K562 (cell line): ENCODE data around the gene TRDMT1. TPM values are rescaled to one million over a fixed set of nuclear protein-coding genes. Genes with fewer than 3 reads are reported as not detected.

Experiments
- ATAC-seq: fragments of 200-7000 bp; cut with Tn5 transposase; 3 replicates; pipeline ENCODE4 v1.9.1; 2020; ENCODE audit warnings: moderate library complexity
- BruUV-seq: library from RNA; stranded (reverse); fragments of 400-500 nt; replicated peaks from 2 replicates; lab custom pipeline; 2021; lab: Mats Ljungman, UMichigan
- CTCF ChIA-PET: fragments of 300-600 bp; formaldehyde crosslinking; extraction: SDS; loops from one replicate; lab custom pipeline; 2021; ENCODE audit warnings: low intra/inter-chr PET ratio; lab: Yijun Ruan, JAX
- POLR2A ChIA-PET: fragments of 300-600, 350-650 bp; sonication (Branson Sonifier 250); formaldehyde crosslinking; extraction: SDS; loops from one replicate; lab custom pipeline; 2021; ENCODE audit warnings: antibody characterized with exemption, inconsistent platforms; lab: Yijun Ruan, JAX
- DNase-seq, 4 experiments: peaks; one replicate each; pipeline versions ENCODE4 v3.0.0 to v3.0.0-alpha.2; 2011 to 2018; ENCODE audit warnings: low spot score in 3 of 4, mixed read lengths in 3 of 4; ENCODE audit errors: extremely low read depth in 1 of 4
- FAIRE-seq: peaks from 2 replicates; lab custom pipeline; 2011; peaks lifted over from hg19 to GRCh38; lab: Jason Lieb, UNC
- H2AFZ ChIP-seq: 2 replicates; pipeline ENCODE4 v1.6.0; 2011; ENCODE audit warnings: low read depth, low read length, control low read depth, inconsistent platforms
- H3K27ac ChIP-seq: fragments of 200-600 bp; 3 replicates; pipeline ENCODE4 v1.8.0; 2011; ENCODE audit warnings: low read depth, mild to moderate bottlenecking, control low read depth, inconsistent platforms, low read length, moderate library complexity, mixed read lengths; ENCODE audit errors: extremely low read depth
- H3K27me3 ChIP-seq, 2 experiments: fragments of 300-600 bp in 1 of 2; 2 replicates in 1 of 2; 3 replicates in 1 of 2; pipeline versions ENCODE4 v1.6.0 to v1.8.0; 2011; ENCODE audit warnings: inconsistent platforms in 2 of 2, low read length in 2 of 2, mild to moderate bottlenecking in 1 of 2, mixed read lengths in 1 of 2, moderate library complexity in 1 of 2; ENCODE audit not compliant: control insufficient read depth in 2 of 2, insufficient read depth in 2 of 2
- H3K36me3 ChIP-seq: fragments of 300-600 bp; 3 replicates; pipeline ENCODE4 v1.8.0; 2011; ENCODE audit warnings: mild to moderate bottlenecking, low read length, inconsistent platforms; ENCODE audit not compliant: control insufficient read depth, insufficient read depth
- H3K4me1 ChIP-seq, 2 experiments: fragments of 200-600 bp in 1 of 2; replicated peaks in 1 of 2; 2 replicates in 1 of 2; 3 replicates in 1 of 2; pipeline versions ENCODE4 v1.5.1 to v1.8.0; 2011; ENCODE audit warnings: inconsistent platforms in 2 of 2, low read length in 2 of 2, mild to moderate bottlenecking in 1 of 2, mixed read lengths in 1 of 2, moderate library complexity in 1 of 2; ENCODE audit not compliant: control insufficient read depth in 2 of 2, insufficient read depth in 2 of 2
- H3K4me2 ChIP-seq: 2 replicates; pipeline ENCODE4 v1.6.1; 2011; ENCODE audit warnings: low read length, control low read depth, inconsistent platforms, mixed read lengths; ENCODE audit not compliant: insufficient read depth
- H3K4me3 ChIP-seq: fragments of 200-600 bp; sonication (generic), shearing (Covaris generic); 2 replicates; pipeline ENCODE4 v1.5.1; 2016; ENCODE audit warnings: control low read depth, inconsistent platforms
- H3K79me2 ChIP-seq: fragments of 200-600 bp; 3 replicates; pipeline ENCODE4 v1.8.0; 2011; ENCODE audit warnings: low read length, inconsistent platforms; ENCODE audit not compliant: control insufficient read depth, insufficient read depth
- H3K9ac ChIP-seq, 2 experiments: 2 replicates each; pipeline versions ENCODE4 v1.6.0 to v1.6.1; 2011; ENCODE audit warnings: low read depth in 2 of 2, low read length in 2 of 2, control low read depth in 1 of 2, inconsistent platforms in 1 of 2, mild to moderate bottlenecking in 1 of 2, mixed read lengths in 1 of 2; ENCODE audit not compliant: insufficient read depth in 1 of 2
- H3K9me1 ChIP-seq: one replicate; pipeline ENCODE4 v1.6.0; 2011; ENCODE audit warnings: inconsistent platforms, mild to moderate bottlenecking, low read length, moderate library complexity; ENCODE audit not compliant: control insufficient read depth, insufficient read depth
- H3K9me3 ChIP-seq: replicated peaks from 2 replicates; pipeline ENCODE4 v1.5.1; 2011; ENCODE audit warnings: low read depth, low read length, inconsistent platforms; ENCODE audit not compliant: control insufficient read depth, insufficient read depth
- H4K20me1 ChIP-seq: replicated peaks from 2 replicates; pipeline ENCODE4 v1.6.1; 2011; ENCODE audit warnings: low read length, inconsistent platforms, mixed read lengths; ENCODE audit not compliant: control insufficient read depth, insufficient read depth
- CHD1 ChIP-seq: fragments of 200-600 bp; sonication (generic); IDR thresholded peaks from one replicate; pipeline ENCODE4 v1.6.1; 2012; ENCODE audit warnings: mild to moderate bottlenecking, moderate library complexity, low read length, inconsistent platforms
- E2F3 ChIP-seq: fragments of 250-450 bp; sonication (Bioruptor Pico); IDR thresholded peaks from 2 replicates; pipeline ENCODE4 v1.4.0; 2020; ENCODE audit warnings: mild to moderate bottlenecking
- ETV5 ChIP-seq: sonication (generic); formaldehyde crosslinking; IDR thresholded peaks from 2 replicates; pipeline ENCODE4 v1.4.0; 2020; ENCODE audit warnings: low read depth, mild to moderate bottlenecking, missing genetic modification reagents
- GTF2A2 ChIP-seq: IDR thresholded peaks from 2 replicates; pipeline ENCODE4 v1.6.1; 2016; ENCODE audit warnings: mild to moderate bottlenecking, missing genetic modification characterization, missing compliant biosample characterization
- MAFK ChIP-seq: IDR thresholded peaks from 2 replicates; pipeline ENCODE4 v1.6.1; 2011; ENCODE audit warnings: low read length, improper control_type of control experiment
- PREB ChIP-seq: sonication (generic); formaldehyde crosslinking; IDR thresholded peaks from 2 replicates; pipeline ENCODE4 v1.8.1; 2023; ENCODE audit warnings: mild to moderate bottlenecking, missing genetic modification reagents
- SIN3B ChIP-seq: fragments of 450-650 bp; IDR thresholded peaks from 2 replicates; pipeline ENCODE4 v1.6.1; 2017; ENCODE audit warnings: low read depth, mild to moderate bottlenecking, moderate library complexity
- U2AF1 ChIP-seq: fragments of 200-400 bp; formaldehyde crosslinking; optimal IDR thresholded peaks from 2 replicates; pipeline ENCODE3; 2017; ENCODE audit warnings: mild to moderate bottlenecking, low read depth, low read length, moderate library complexity
- ZNF232 ChIP-seq: sonication (generic); formaldehyde crosslinking; IDR thresholded peaks from 2 replicates; pipeline ENCODE4 v1.8.0; 2022; ENCODE audit warnings: mild to moderate bottlenecking, missing genetic modification reagents
- ZNF764 ChIP-seq: fragments of 250-450 bp; sonication (Bioruptor Pico); IDR thresholded peaks from 2 replicates; pipeline ENCODE4 v1.4.0; 2020; ENCODE audit warnings: low read depth, mild to moderate bottlenecking, moderate library complexity
- WGBS: fragments of 100-300 bp; shearing (Covaris generic); methylation state at CpG from one replicate; pipeline ENCODE4 v1.1.6; 2016; ENCODE audit warnings: low coverage, mixed read lengths; ENCODE audit not compliant: insufficient coverage; ENCODE audit errors: missing lambda C conversion rate; 5-methylcytosine and 5-hydroxymethylcytosine counted together
- in situ Hi-C: fragments of 300-500 bp; cut with MboI; formaldehyde crosslinking; loops from 4 replicates; pipeline ENCODE4 v1.15.0; 2018; ENCODE audit warnings: inconsistent platforms, mixed read lengths
- intact Hi-C: fragments of 100-400 bp; cut with micrococcal nuclease; formaldehyde crosslinking; loops from 2 replicates; pipeline ENCODE4 v1.14.2; 2022
- polyA plus RNA-seq, 8 experiments: library from polyadenylated mRNA; depleted of rRNA in 4 of 8; stranded (reverse) in 5 of 8; unstranded in 3 of 8; fragments of >200 nt; fragmentation: Nextera tagmentation in 2 of 8; fragmentation: Illumina TruSeq in 1 of 8; extraction: Ambion mirVana in 2 of 8; extraction: Trizol in 1 of 8; gene quantifications; 2 replicates each; pipeline versions ENCODE4 v1.2.1 to v1.2.3, GENCODE V29; 2011 to 2014; ENCODE audit warnings: inconsistent platforms in 1 of 8, missing spikeins in 1 of 8
- total RNA-seq, 7 experiments: library from RNA; depleted of rRNA in 6 of 7; stranded (reverse); fragments of >200 nt in 6 of 7; fragmentation: Illumina TruSeq in 2 of 7; extraction: Trizol in 2 of 7; gene quantifications; 2 replicates each; pipeline versions ENCODE4 v1.2.1 to v1.2.3, GENCODE V29; 2011 to 2021; ENCODE audit warnings: low replicate concordance in 1 of 7
- TF ChIP-seq, protein P1 (sequence below): IDR thresholded peaks from 2 replicates; pipeline ENCODE4 v1.6.1; 2011; ENCODE audit warnings: borderline replicate concordance, low read depth, mild to moderate bottlenecking, moderate library complexity, low read length; ENCODE audit not compliant: insufficient read depth, poor library complexity, severe bottlenecking
- TF ChIP-seq, protein P2 (sequence below): fragments of 250-450 bp; sonication (Bioruptor Pico); IDR thresholded peaks from 2 replicates; pipeline ENCODE4 v1.5.0; 2020; ENCODE audit warnings: mild to moderate bottlenecking
- TF ChIP-seq, protein P3 (sequence below): fragments of 250-450 bp; sonication (Bioruptor Pico); IDR thresholded peaks from 2 replicates; pipeline ENCODE4 v1.6.1; 2021; ENCODE audit warnings: mild to moderate bottlenecking

The TRDMT1 gene
- total and polyA plus RNA-seq, 9 of the 15 experiments (the other 6 are each of a cell fraction or from before 2014, with no cell fraction given), result 5.4 to 12.6 (median 9.3) TPM

- Histone ChIP-seq H2AFZ (peak within 1 kb of the TSS; percentile 95), H3K27me3 (no peaks in the 10 kb centered on the region), H3K4me1 (peaks cover 21 to 36% of the 10 kb centered on the region in 2 experiments; a peak in 4 of 5 replicates), H3K27ac (peak within 1 kb of the TSS; percentile 82), H3K9ac (peak within 1 kb of the TSS; percentile 76 to 97), H3K79me2 (peaks cover 45% of the 10 kb centered on the region), H3K9me1 (no peaks in the 10 kb centered on the region), H3K36me3 (peaks cover 28% of the 10 kb centered on the region), H3K4me3 (peak within 1 kb of the TSS; percentile 71), H3K4me2 (peak within 1 kb of the TSS; percentile 86), H3K9me3 (no peaks in the 10 kb centered on the region), H4K20me1 (no peaks in the 10 kb centered on the region)
- ATAC-seq (peak; percentile 79), FAIRE-seq (peak; percentile 80), DNase-seq (peak; percentile 80 to 94 (median 84))
- WGBS, result under 1% methylated on average over 52 of the region's 77 CpGs
- in situ Hi-C loops (no loop called here), intact Hi-C loops (loop anchor here (1.0 to 2.0 kb wide), 3 partner anchors 12 to 226 kb away; partner anchors contain the start of gene TRDMT1)
- ChIA-PET POLR2A (interaction anchor here (0.6 to 3.5 kb wide), 10 partner anchors 8 to 411 kb away, joined by 3 to 26 read pairs (median 4); partner anchors contain the start of genes RSU1 and TRDMT1), CTCF (interaction anchor here (0.6 kb wide), 2 partner anchors 225 to 376 kb away, joined by 3 read pairs; no protein-coding TSS in a partner anchor)
- BruUV-seq, result no TSS peak
- TF ChIP-seq U2AF1, result no peak
- TF ChIP-seq MAFK, result no peak; the same call in 1 of the 2 replicates
- TF ChIP-seq GTF2A2 (tag), result no peak
- TF ChIP-seq ZNF232 (CRISPR knock-in tag), result no peak
- no peak for TF ChIP-seq CHD1
- TF ChIP-seq PREB, result no peak
- TF ChIP-seq, protein P1, sequence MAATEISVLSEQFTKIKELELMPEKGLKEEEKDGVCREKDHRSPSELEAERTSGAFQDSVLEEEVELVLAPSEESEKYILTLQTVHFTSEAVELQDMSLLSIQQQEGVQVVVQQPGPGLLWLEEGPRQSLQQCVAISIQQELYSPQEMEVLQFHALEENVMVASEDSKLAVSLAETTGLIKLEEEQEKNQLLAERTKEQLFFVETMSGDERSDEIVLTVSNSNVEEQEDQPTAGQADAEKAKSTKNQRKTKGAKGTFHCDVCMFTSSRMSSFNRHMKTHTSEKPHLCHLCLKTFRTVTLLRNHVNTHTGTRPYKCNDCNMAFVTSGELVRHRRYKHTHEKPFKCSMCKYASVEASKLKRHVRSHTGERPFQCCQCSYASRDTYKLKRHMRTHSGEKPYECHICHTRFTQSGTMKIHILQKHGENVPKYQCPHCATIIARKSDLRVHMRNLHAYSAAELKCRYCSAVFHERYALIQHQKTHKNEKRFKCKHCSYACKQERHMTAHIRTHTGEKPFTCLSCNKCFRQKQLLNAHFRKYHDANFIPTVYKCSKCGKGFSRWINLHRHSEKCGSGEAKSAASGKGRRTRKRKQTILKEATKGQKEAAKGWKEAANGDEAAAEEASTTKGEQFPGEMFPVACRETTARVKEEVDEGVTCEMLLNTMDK, result no peak
- TF ChIP-seq E2F3, result peak; percentile 63
- TF ChIP-seq, protein P2, sequence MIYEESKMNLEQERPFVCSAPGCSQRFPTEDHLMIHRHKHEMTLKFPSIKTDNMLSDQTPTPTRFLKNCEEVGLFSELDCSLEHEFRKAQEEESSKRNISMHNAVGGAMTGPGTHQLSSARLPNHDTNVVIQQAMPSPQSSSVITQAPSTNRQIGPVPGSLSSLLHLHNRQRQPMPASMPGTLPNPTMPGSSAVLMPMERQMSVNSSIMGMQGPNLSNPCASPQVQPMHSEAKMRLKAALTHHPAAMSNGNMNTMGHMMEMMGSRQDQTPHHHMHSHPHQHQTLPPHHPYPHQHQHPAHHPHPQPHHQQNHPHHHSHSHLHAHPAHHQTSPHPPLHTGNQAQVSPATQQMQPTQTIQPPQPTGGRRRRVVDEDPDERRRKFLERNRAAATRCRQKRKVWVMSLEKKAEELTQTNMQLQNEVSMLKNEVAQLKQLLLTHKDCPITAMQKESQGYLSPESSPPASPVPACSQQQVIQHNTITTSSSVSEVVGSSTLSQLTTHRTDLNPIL (CRISPR knock-in tag), result no peak
- TF ChIP-seq, protein P3, sequence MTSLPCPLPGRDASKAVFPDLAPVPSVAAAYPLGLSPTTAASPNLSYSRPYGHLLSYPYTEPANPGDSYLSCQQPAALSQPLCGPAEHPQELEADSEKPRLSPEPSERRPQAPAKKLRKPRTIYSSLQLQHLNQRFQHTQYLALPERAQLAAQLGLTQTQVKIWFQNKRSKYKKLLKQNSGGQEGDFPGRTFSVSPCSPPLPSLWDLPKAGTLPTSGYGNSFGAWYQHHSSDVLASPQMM (CRISPR knock-in tag), result no peak
- TF ChIP-seq SIN3B, result no peak
- no peak for TF ChIP-seq ZNF764 (CRISPR knock-in tag)
- TF ChIP-seq ETV5 (CRISPR knock-in tag), result 0 out of 2 replicates have a peak, but pooled peaks have one; percentile 52
These were observed 26.9 kb upstream of the TRDMT1 start, which contains the start of gene VIM for GRCh38 chr10:17228091-17229015. VIM (plus strand) TSS chr10:17228241; CDS start chr10:17229423, 1,182 bp downstream.
